Measurements from ENCODE around the gene INTS14.
"Not testable (repeated sequence)": the region's sequence is repeated elsewhere in the genome, so short reads cannot be mapped to it uniquely, and the experiment has no call there.

The INTS14 gene

DNA sequence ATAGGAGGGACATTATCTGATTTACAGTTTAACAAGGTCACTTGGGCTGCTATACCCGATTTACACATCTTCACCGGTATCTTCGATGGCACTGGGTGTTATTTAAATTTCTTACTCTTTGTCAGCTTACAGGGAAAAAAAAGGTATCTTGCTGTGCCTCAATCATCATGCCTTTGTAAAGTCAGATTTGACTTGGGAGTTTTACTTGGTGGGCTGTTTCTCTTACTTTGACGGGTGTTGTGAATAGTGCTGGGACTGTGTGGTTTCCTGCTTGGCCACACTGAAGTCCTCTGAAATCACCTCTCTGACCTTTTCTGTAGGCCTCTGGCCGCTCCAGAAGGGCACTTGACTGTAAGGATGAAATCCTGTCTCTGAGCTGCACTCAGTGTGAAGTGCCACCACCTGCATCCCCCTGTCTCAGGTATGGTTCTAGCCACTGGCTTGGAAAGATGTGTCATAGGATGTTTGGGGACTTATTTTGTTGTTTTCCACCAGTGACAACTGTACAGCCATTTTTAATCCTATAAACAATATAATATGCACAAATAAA, 7.7 kb upstream of the INTS14 start:
- no peaks in the 10 kb centered on the region for H3K27me3 ChIP-seq (ENCODE audit: insufficient read depth, poor library complexity, severe bottlenecking)
- DNase-seq (ENCODE audit: low read depth in 1 of 2, low spot score in 1 of 2), result no peak
- H3K4me3 ChIP-seq (replicated peaks; ENCODE audit: insufficient read depth, low read length), result no peak overlapping the region
- TF ChIP-seq REST (IDR thresholded peaks at IDR 0.05; ENCODE audit: insufficient replicate concordance, low read depth) (no peak), CTCF (IDR thresholded peaks at IDR 0.05; ENCODE audit: insufficient read depth, low read length) (no peak), SPI1 (IDR thresholded peaks at IDR 0.05; ENCODE audit: borderline replicate concordance, low read depth) (no peak), GABPA (IDR thresholded peaks at IDR 0.05; ENCODE audit: low read depth) (no peak), POLR2AphosphoS5 (IDR thresholded peaks at IDR 0.05; ENCODE audit: low read depth) (no peak)
- H3K27ac ChIP-seq (replicated peaks), result no peak overlapping the region

DNA sequence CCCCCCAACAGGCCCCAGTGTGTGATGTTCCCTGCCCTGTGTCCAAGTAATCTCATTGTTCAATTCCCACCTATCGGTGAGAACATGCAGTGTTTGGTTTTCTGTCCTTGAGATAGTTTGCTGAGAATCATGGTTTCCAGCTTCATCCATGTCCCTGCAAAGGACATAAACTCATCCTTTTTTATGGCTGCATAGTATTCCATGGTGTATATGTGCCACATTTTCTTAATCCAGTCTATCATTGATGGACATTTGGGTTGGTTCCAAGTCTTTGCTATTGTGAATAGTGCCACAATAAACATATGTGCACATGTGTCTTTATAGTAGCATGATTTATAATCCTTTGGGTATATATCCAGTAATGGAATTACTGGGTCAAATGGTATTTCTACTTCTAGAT, 5.0 kb upstream of the INTS14 start:
- not testable (repeated sequence) for H3K4me3 ChIP-seq (replicated peaks; ENCODE audit: insufficient read depth, low read length); H3K27ac ChIP-seq (replicated peaks); DNase-seq (ENCODE audit: low read depth in 1 of 2, low spot score in 1 of 2); H3K27me3 ChIP-seq (ENCODE audit: insufficient read depth, poor library complexity, severe bottlenecking)

GRCh38 chr15:65612949-65613744, 2.2 kb upstream of the INTS14 start:
- Histone ChIP-seq H3K27me3 (ENCODE audit: insufficient read depth, poor library complexity, severe bottlenecking) (no peaks in the 10 kb centered on the region), H3K27ac (replicated peaks) (0 out of 2 replicates have a peak overlapping the region, but pooled peaks have one; percentile 1), H3K4me3 (replicated peaks; ENCODE audit: insufficient read depth, low read length) (no peak overlapping the region)
- peak in 1 of 2 experiments; percentile 17 for DNase-seq (ENCODE audit: low read depth in 1 of 2, low spot score in 1 of 2)
- 0 out of 2 replicates have a peak, but pooled peaks have one; percentile 8 for TF ChIP-seq SPI1 (IDR thresholded peaks at IDR 0.05; ENCODE audit: borderline replicate concordance, low read depth)
- no peak for TF ChIP-seq REST (IDR thresholded peaks at IDR 0.05; ENCODE audit: insufficient replicate concordance, low read depth)

GRCh38 chr15:65612616-65612946, 1.6 kb upstream of the INTS14 start:
- H3K4me3 ChIP-seq (replicated peaks; ENCODE audit: insufficient read depth, low read length), result no peak overlapping the region
- no peak for TF ChIP-seq SPI1 (IDR thresholded peaks at IDR 0.05; ENCODE audit: borderline replicate concordance, low read depth)
- no peak overlapping the region for H3K27ac ChIP-seq (replicated peaks)
- no peak for DNase-seq (ENCODE audit: low read depth in 1 of 2, low spot score in 1 of 2)
- no peaks in the 10 kb centered on the region for H3K27me3 ChIP-seq (ENCODE audit: insufficient read depth, poor library complexity, severe bottlenecking)

GRCh38 chr15:65611888-65612615, 1.1 kb upstream of the INTS14 start:
- Histone ChIP-seq H3K27me3 (ENCODE audit: insufficient read depth, poor library complexity, severe bottlenecking) (no peaks in the 10 kb centered on the region), H3K27ac (replicated peaks) (peak overlapping the region; percentile 89), H3K4me3 (replicated peaks; ENCODE audit: insufficient read depth, low read length) (peak overlapping the region; percentile 83)
- DNase-seq (ENCODE audit: low read depth in 1 of 2, low spot score in 1 of 2), result peak in 1 of 2 experiments; percentile 3
- TF ChIP-seq REST (IDR thresholded peaks at IDR 0.05; ENCODE audit: insufficient replicate concordance, low read depth) (no peak), SPI1 (IDR thresholded peaks at IDR 0.05; ENCODE audit: borderline replicate concordance, low read depth) (no peak), POLR2AphosphoS5 (IDR thresholded peaks at IDR 0.05; ENCODE audit: low read depth) (no peak), GABPA (IDR thresholded peaks at IDR 0.05; ENCODE audit: low read depth) (no peak), CTCF (IDR thresholded peaks at IDR 0.05; ENCODE audit: insufficient read depth, low read length) (no peak)
